ENCODE measurements around the gene GGCT. TPM values are rescaled to one million over a fixed set of nuclear protein-coding genes. Genes with fewer than 3 reads are reported as not detected.

The GGCT gene
- total and polyA plus RNA-seq, 10 donors = 13.8 to 53.0 (median 24.5) TPM

DNA sequence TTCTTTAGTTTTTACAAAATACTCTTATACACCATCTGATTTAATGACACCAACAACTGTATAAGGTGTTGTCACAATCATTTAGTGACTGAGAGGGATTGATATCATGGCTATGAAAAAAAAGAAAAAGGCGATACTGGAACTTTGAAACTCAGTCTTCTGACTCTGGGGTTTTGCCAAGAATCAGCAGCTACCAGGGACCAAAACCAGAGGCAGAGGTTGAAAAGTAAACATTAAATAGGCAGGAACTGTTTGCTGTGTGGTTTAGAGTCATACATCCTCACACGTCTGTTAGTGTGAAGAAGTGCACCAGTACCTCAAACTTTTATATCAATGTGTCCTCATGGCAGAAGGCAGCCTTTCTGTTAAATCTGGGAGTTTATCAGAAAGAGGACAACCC is 19.9 kb upstream of the GGCT start:
- Histone ChIP-seq H3K9me3 (no peaks in the 10 kb centered on the region), H3K4me1 (peaks cover 0 to 12% (median 5%) of the 10 kb centered on the region in 6 donors), H3K4me3 (no peak overlapping the region), H3K27me3 (replicated peaks in 1 of 7) (no peaks in the 10 kb centered on the region), H3K36me3 (peaks cover 0 to 7% (median 0%) of the 10 kb centered on the region in 6 donors), H3K27ac (no peak overlapping the region)
- 76 to 93% (median 78%) methylated on average over 2 of the region's 2 CpGs for WGBS, 5 donors
- DNase-seq = no peak
- no peak for TF ChIP-seq POLR2A (IDR thresholded peaks at IDR 0.05)
- TF ChIP-seq, protein P1, sequence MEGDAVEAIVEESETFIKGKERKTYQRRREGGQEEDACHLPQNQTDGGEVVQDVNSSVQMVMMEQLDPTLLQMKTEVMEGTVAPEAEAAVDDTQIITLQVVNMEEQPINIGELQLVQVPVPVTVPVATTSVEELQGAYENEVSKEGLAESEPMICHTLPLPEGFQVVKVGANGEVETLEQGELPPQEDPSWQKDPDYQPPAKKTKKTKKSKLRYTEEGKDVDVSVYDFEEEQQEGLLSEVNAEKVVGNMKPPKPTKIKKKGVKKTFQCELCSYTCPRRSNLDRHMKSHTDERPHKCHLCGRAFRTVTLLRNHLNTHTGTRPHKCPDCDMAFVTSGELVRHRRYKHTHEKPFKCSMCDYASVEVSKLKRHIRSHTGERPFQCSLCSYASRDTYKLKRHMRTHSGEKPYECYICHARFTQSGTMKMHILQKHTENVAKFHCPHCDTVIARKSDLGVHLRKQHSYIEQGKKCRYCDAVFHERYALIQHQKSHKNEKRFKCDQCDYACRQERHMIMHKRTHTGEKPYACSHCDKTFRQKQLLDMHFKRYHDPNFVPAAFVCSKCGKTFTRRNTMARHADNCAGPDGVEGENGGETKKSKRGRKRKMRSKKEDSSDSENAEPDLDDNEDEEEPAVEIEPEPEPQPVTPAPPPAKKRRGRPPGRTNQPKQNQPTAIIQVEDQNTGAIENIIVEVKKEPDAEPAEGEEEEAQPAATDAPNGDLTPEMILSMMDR (IDR thresholded peaks at IDR 0.05 in 8 of 11, conservative IDR thresholded peaks at IDR 0.05 in 3 of 11) = no peak
- no peak for TF ChIP-seq POLR2AphosphoS5 (IDR thresholded peaks at IDR 0.05)
- intact Hi-C loops (cut with DNase I; ENCODE audit: low total_unique reads) = no loop called here

DNA sequence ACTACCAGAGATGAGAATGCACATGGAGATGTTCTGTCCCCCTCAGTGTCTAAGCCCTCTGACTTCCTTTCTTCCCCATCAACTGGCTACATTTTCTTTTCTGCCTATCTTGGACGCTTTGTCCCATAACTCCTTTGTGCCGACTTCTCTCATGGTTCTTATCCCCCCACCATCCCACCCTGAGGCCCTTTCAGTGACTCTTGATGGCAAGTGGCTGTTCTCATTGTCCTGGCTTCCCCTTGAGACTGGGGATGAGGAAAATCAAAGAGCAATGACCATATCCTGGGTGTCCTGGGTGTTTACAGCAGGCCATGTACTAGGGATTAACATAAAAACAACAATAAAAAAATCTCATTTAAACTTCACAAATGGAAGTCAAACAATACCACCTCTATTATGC is 18.8 kb upstream of the GGCT start:
- intact Hi-C loops (cut with DNase I; ENCODE audit: low total_unique reads) = no loop called here
- no peaks in the 10 kb centered on the region for H3K27me3 ChIP-seq (replicated peaks in 1 of 7)
- no peak for DNase-seq
- peaks cover 0 to 12% (median 5%) of the 10 kb centered on the region in 6 donors for H3K4me1 ChIP-seq
- no peak overlapping the region for H3K4me3 ChIP-seq
- no peak for TF ChIP-seq POLR2A (IDR thresholded peaks at IDR 0.05)
- TF ChIP-seq POLR2AphosphoS5 (IDR thresholded peaks at IDR 0.05) = no peak
- TF ChIP-seq, protein P1 (IDR thresholded peaks at IDR 0.05 in 8 of 11, conservative IDR thresholded peaks at IDR 0.05 in 3 of 11) = no peak
- H3K36me3 ChIP-seq = peaks cover 0 to 7% (median 0%) of the 10 kb centered on the region in 6 donors
- no peaks in the 10 kb centered on the region for H3K9me3 ChIP-seq
- no peak overlapping the region for H3K27ac ChIP-seq
- WGBS, 5 donors = 90 to 98% (median 93%) methylated on average over 2 of the region's 2 CpGs

DNA sequence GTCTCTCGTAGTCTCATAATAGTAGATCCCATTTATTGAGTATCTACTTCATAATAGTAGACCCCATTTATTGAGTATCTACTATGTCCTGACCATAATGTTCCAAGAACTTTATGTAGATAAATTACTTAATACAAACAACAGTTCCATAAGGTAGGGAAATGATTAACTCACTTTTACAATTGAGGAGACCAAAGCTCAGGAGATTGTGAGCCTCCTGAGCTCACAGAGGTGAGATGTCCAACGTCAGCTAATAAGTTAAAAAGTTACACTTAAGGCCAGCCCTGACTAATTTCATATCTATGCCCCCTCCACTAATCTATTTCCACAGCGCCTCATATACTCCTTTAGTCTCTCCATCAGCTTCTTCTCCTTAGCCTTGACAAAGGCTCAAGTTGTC is 17.5 kb upstream of the GGCT start:
- no peak for DNase-seq
- no peak overlapping the region for H3K27ac ChIP-seq
- intact Hi-C loops (cut with DNase I; ENCODE audit: low total_unique reads) = no loop called here
- H3K27me3 ChIP-seq (replicated peaks in 1 of 7) = no peaks in the 10 kb centered on the region
- WGBS, 5 donors = 95 to 98% (median 96%) methylated on average over 3 of the region's 3 CpGs
- TF ChIP-seq, protein P1 (IDR thresholded peaks at IDR 0.05 in 8 of 11, conservative IDR thresholded peaks at IDR 0.05 in 3 of 11) = no peak
- TF ChIP-seq POLR2A (IDR thresholded peaks at IDR 0.05) (no peak), POLR2AphosphoS5 (IDR thresholded peaks at IDR 0.05) (no peak)
- H3K4me3 ChIP-seq = no peak overlapping the region
- H3K36me3 ChIP-seq = peaks cover 0 to 7% (median 0%) of the 10 kb centered on the region in 6 donors
- H3K4me1 ChIP-seq = peaks cover 0 to 12% (median 5%) of the 10 kb centered on the region in 6 donors
- no peaks in the 10 kb centered on the region for H3K9me3 ChIP-seq

DNA sequence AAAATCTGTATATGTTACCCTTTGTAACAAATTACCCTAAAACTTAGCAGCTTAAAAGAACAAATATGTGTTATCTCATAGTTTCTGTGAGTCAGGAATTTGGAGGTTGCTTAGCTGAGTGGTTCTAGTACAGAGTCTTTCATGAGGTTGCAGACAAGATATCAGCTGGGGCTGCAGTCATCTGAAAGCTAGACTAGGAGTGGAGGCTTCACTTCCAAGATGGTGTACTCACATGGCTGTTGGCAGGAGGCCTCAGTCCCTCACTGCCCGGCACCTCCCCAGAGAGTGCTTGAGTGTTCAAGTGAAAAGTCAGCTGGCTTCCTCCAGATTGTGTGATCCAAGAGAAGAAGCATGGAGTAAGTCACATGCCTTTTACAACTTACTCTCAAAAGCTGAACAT is 16.9 kb upstream of the GGCT start:
- Histone ChIP-seq H3K27me3 (replicated peaks in 1 of 7) (no peaks in the 10 kb centered on the region), H3K27ac (peak overlapping the region in 1 of 8 donors; percentile 13), H3K36me3 (peaks cover 0 to 7% (median 0%) of the 10 kb centered on the region in 6 donors), H3K9me3 (no peaks in the 10 kb centered on the region), H3K4me3 (no peak overlapping the region), H3K4me1 (peaks cover 0 to 12% (median 5%) of the 10 kb centered on the region in 6 donors)
- 67 to 93% (median 84%) methylated on average over 1 of the region's 1 CpG for WGBS, 5 donors
- intact Hi-C loops (cut with DNase I; ENCODE audit: low total_unique reads) = no loop called here
- TF ChIP-seq POLR2AphosphoS5 (IDR thresholded peaks at IDR 0.05) = no peak
- TF ChIP-seq POLR2A (IDR thresholded peaks at IDR 0.05) = no peak
- TF ChIP-seq, protein P1 (IDR thresholded peaks at IDR 0.05 in 8 of 11, conservative IDR thresholded peaks at IDR 0.05 in 3 of 11) = no peak
- no peak for DNase-seq

All from spleen (tissue), 11 donors.